ENCODE measurements around the gene LPP. TPM values are rescaled to one million over a fixed set of nuclear protein-coding genes. Genes with fewer than 3 reads are reported as not detected.

The LPP gene
- total RNA-seq, 4 donors from 2014 or later, result 207 to 592 (median 406) TPM

DNA sequence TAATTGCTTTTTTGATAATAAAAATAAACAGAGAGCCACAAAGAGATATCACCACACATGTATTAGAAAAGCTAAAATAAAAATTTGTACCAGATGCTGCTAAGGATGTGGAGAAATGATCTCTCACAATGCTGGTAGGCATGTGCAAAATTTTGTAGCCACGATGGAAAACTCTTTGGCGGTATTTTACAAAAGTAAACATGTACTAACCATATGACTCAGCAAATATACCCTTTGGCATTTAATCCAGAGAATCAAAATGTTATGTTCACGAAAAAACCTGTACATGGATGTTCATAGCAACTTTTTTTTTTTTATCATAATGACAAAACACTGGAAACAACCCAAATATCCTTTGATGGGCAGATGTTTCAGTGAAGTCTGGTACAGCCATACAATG lies 261.2 kb downstream of the LPP start:
- Histone ChIP-seq H3K36me3 (peaks cover 0 to 8% (median 0%) of the 10 kb centered on the region in 4 donors), H3K27ac (no peak overlapping the region), H3K9me3 (no peaks in the 10 kb centered on the region), H3K4me3 (no peak overlapping the region), H3K4me1 (peaks cover 0 to 5% (median 0%) of the 10 kb centered on the region in 4 donors), H3K27me3 (no peaks in the 10 kb centered on the region)
- no peak for TF ChIP-seq CTCF (IDR thresholded peaks at IDR 0.05)
- in situ Hi-C loops (cut with MboI; ENCODE audit: low pct_ligation_motif_present in 1 of 4, low pct_unique_long_range_greater_than_20kb in 1 of 4, low sequenced_read_pairs in 3 of 4), result no loop called here
- no peak for DNase-seq
- intact Hi-C loops (cut with DNase I; ENCODE audit: low total_unique reads), result no loop called here
- WGBS, 2 donors (ENCODE audit: low coverage in 1 of 2), result 73 to 81% methylated on average over 3 of the region's 3 CpGs

GRCh38 chr3:188416041-188416440 lies 262.1 kb downstream of the LPP start:
- Histone ChIP-seq H3K4me1 (peaks cover 0 to 10% (median 6%) of the 10 kb centered on the region in 4 donors), H3K27me3 (no peaks in the 10 kb centered on the region), H3K27ac (no peak overlapping the region), H3K9me3 (no peaks in the 10 kb centered on the region), H3K4me3 (no peak overlapping the region), H3K36me3 (peaks cover 0 to 5% (median 0%) of the 10 kb centered on the region in 4 donors)
- intact Hi-C loops (cut with DNase I; ENCODE audit: low total_unique reads) (no loop called here), in situ Hi-C loops (cut with MboI; ENCODE audit: low pct_ligation_motif_present in 1 of 4, low pct_unique_long_range_greater_than_20kb in 1 of 4, low sequenced_read_pairs in 3 of 4) (no loop called here)
- DNase-seq, result no peak
- TF ChIP-seq CTCF (IDR thresholded peaks at IDR 0.05) (no peak), POLR2A (IDR thresholded peaks at IDR 0.05) (no peak), EP300 (IDR thresholded peaks at IDR 0.05; ENCODE audit: low read depth) (no peak), POLR2AphosphoS5 (IDR thresholded peaks at IDR 0.05) (no peak)
- 86 to 94% methylated on average over 1 of the region's 1 CpG for WGBS, 2 donors (ENCODE audit: low coverage in 1 of 2)

DNA sequence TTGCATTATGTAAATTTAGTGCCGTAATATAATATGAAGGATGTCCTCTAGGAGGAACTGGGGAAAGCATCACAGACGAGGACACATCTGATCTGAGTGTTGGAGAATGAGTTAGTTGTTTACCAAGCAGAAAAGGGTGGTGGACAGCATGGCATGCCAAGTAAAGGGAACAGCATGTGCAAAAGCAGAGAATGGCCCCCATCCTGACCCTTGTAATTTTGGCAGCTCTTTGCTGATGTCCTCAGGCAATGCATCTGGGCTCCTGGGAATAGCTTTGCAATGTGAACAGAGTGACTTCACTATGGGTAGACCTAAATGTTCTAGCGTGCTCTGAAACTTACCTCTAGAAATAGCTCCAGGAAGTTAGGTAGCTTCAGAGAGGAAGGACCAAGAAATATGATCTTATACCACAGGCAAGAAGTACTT lies 263.3 kb downstream of the LPP start:
- peaks cover 0 to 23% (median 12%) of the 10 kb centered on the region in 4 donors for H3K4me1 ChIP-seq
- H3K4me3 ChIP-seq, result no peak overlapping the region
- in situ Hi-C loops (cut with MboI; ENCODE audit: low pct_ligation_motif_present in 1 of 4, low pct_unique_long_range_greater_than_20kb in 1 of 4, low sequenced_read_pairs in 3 of 4), result no loop called here
- 78 to 90% methylated on average over 3 of the region's 3 CpGs for WGBS, 2 donors (ENCODE audit: low coverage in 1 of 2)
- intact Hi-C loops (cut with DNase I; ENCODE audit: low total_unique reads), result no loop called here
- no peak for DNase-seq
- TF ChIP-seq EP300 (IDR thresholded peaks at IDR 0.05; ENCODE audit: low read depth), result no peak
- peak in 2 of 3 donors; percentile 6 to 21 for TF ChIP-seq POLR2AphosphoS5 (IDR thresholded peaks at IDR 0.05)
- H3K9me3 ChIP-seq, result no peaks in the 10 kb centered on the region
- peaks cover 0 to 2% (median 0%) of the 10 kb centered on the region in 4 donors for H3K36me3 ChIP-seq
- H3K27me3 ChIP-seq, result no peaks in the 10 kb centered on the region
- no peak overlapping the region for H3K27ac ChIP-seq

GRCh38 chr3:188417766-188418165 lies 263.8 kb downstream of the LPP start:
- TF ChIP-seq POLR2AphosphoS5 (IDR thresholded peaks at IDR 0.05), result no peak
- TF ChIP-seq EP300 (IDR thresholded peaks at IDR 0.05; ENCODE audit: low read depth), result no peak
- no peak for TF ChIP-seq POLR2A (IDR thresholded peaks at IDR 0.05)
- TF ChIP-seq CTCF (IDR thresholded peaks at IDR 0.05), result no peak
- H3K36me3 ChIP-seq, result no peaks in the 10 kb centered on the region
- no peaks in the 10 kb centered on the region for H3K27me3 ChIP-seq
- H3K4me3 ChIP-seq, result no peak overlapping the region
- peaks cover 0 to 26% (median 12%) of the 10 kb centered on the region in 4 donors for H3K4me1 ChIP-seq
- WGBS, 2 donors (ENCODE audit: low coverage in 1 of 2), result 70 to 83% methylated on average over 3 of the region's 3 CpGs
- in situ Hi-C loops (cut with MboI; ENCODE audit: low pct_ligation_motif_present in 1 of 4, low pct_unique_long_range_greater_than_20kb in 1 of 4, low sequenced_read_pairs in 3 of 4) (no loop called here), intact Hi-C loops (cut with DNase I; ENCODE audit: low total_unique reads) (no loop called here)
- no peak overlapping the region for H3K27ac ChIP-seq
- no peaks in the 10 kb centered on the region for H3K9me3 ChIP-seq
- DNase-seq, result no peak

GRCh38 chr3:188421151-188421821 lies 267.3 kb downstream of the LPP start:
- intact Hi-C loops (cut with DNase I; ENCODE audit: low total_unique reads), result no loop called here

More at GRCh38 chr3:188421151-188421821, 267.3 kb downstream of the LPP start:
- DNase-seq, result no peak
- TF ChIP-seq POLR2A (IDR thresholded peaks at IDR 0.05) (no peak), EP300 (IDR thresholded peaks at IDR 0.05; ENCODE audit: low read depth) (no peak), CTCF (IDR thresholded peaks at IDR 0.05) (no peak), POLR2AphosphoS5 (IDR thresholded peaks at IDR 0.05) (no peak)
- 38 to 47% methylated on average over 2 of the region's 2 CpGs for WGBS, 2 donors (ENCODE audit: low coverage in 1 of 2)
- no peak overlapping the region for H3K4me3 ChIP-seq
- no peaks in the 10 kb centered on the region for H3K36me3 ChIP-seq
- no peaks in the 10 kb centered on the region for H3K9me3 ChIP-seq
- H3K4me1 ChIP-seq, result peaks cover 0 to 26% (median 12%) of the 10 kb centered on the region in 4 donors
- in situ Hi-C loops (cut with MboI; ENCODE audit: low pct_ligation_motif_present in 1 of 4, low pct_unique_long_range_greater_than_20kb in 1 of 4, low sequenced_read_pairs in 3 of 4), result no loop called here
- no peaks in the 10 kb centered on the region for H3K27me3 ChIP-seq
- peak overlapping the region; percentile 27 to 49 (median 37) for H3K27ac ChIP-seq
